CMK (cell line): ENCODE data around the gene PRR12.
"Not testable (repeated sequence)": the region's sequence is repeated elsewhere in the genome, so short reads cannot be mapped to it uniquely, and the experiment has no call there.

Experiments used
- DNase-seq: peaks from one replicate; pipeline ENCODE4 v3.0.0-alpha.2; 2010; ENCODE audit warnings: low read depth

The PRR12 gene

GRCh38 chr19:49616945-49617344 is 26.0 kb downstream of the PRR12 start:
- DNase-seq, result no peak

DNA sequence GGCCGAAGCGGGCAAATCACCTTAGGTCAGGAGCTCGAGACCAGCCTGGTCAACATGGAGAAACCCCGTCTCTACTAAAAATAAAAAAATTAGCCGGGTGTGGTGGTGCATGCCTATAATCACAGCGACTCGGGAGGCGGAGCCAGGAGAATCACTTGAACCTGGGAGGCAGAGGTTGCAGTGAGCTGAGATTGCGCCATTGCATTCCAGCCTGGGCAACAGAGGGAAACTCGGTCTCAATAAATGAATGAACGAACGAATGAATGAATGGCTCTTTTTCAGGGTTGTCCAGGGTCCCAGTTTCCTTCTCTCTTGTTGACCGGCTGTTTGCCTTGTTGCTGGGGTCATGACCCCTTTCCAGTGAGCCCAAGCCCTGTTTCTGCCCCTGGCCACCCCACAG is 26.9 kb downstream of the PRR12 start:
- DNase-seq, result not testable (repeated sequence)

DNA sequence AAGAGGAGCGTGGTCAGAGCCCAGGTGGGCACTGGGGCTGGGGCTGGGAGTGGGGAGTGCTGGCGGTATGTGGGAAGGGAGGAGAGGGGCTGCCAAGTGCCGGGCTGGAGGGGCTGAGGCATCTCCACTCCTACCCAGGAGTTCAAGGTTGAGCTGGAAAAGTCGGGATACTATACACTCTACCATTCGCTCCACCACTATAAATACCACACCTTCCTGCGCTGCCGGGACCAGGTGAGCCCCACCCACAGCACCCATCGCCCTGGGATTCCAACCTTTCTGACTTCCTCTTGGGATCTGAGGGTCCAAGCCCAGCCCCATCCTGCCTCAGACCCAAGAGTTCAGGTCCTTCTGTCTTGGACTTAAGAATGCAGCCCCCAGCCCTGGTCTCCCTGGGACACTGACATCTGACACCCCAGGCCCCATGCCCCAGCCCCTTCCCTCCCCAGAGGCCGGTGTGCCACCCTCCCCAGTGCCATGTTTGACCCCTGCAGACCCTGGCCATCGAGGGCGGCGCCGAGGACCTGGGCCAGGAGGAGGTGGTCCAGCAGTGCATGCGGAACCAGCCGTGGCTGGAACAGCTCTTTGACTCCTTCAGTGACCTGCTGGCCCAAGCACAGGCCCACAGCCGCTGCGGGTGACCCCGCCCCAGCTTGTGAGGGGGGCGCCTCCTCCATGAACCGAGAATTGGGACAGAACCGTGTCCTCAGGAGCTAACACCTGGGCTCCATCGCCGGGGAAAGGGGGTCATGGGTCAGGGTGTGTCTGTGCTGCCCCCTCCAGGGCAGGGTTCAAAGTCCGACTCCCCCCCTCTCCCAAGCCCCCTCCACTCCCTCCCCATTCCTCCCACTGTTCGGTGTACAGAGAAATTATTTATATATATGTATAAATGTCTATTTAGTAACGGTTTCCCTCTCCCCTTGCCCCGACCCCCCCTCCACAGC is 34.3 kb downstream of the PRR12 start:
- no peak for DNase-seq

DNA sequence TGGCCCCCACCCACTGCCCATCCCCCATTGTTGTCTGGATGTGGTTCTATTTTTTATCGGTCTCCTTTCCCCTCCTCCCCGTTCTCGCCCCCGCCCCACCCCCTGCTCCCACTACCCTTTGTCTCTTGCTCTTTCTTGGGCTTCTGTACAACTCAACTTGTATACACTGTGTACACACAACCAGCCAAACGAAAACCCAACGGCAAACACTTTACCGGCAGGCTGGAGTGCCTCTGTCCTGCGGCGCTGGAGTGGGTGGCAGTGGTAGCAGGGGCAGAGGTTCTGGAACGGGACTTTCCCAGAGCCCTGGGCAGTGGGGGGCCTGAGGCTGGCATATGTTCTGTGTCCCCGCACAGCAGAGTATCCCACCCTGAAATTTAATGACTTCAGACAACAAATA is 35.2 kb downstream of the PRR12 start:
- DNase-seq, result no peak

DNA sequence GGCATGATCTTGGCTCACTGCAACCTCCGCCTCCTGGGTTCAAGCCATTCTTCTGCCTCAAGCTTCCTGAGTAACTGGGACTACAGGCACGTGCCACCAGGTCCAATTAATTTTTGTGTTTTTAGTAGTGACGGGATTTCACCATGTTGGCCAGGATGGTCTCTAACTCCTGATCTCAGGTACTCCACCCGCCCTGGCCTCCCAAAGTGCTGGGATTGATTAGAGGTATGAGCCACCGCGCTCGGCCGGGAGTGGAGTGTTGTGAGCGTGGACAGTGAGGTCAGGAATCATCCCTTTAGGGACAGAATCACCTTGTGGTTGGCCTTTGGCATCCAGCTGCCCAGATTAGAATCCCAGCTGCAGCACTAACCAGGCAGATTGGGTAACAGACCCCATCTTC is 38.7 kb downstream of the PRR12 start:
- no peak for DNase-seq

DNA sequence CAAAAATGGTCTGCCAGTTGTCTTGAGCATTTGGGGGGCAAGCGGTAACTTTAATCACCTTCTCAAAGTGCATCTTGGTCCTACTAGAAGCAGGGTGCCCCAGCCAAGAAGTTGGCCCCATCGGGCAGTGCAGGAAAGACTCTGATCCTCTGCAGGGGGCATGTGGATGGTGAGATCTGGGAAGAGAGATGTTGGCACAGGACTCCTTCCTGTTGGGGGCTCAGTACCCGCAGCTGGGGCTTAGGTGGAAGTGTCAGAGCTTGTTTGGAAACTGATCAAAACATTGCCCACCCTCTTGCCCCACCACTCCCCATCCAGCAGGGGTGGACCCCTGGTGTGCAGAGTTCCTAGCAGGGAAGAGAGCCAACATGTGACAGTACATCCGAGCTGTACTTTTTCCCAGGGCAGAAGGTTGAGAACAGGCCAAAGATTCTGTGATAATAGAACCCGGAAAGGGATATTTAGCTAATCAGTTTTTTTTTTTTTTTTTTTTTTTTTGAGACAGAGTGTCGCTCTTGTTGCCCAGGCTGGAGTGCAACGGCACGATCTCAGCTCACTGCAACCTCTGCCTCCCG is 40.1 kb downstream of the PRR12 start:
- no peak for DNase-seq

- DNase-seq, result no peak
Measured at GRCh38 chr19:49631610-49632192, 40.7 kb downstream of the PRR12 start.

DNA sequence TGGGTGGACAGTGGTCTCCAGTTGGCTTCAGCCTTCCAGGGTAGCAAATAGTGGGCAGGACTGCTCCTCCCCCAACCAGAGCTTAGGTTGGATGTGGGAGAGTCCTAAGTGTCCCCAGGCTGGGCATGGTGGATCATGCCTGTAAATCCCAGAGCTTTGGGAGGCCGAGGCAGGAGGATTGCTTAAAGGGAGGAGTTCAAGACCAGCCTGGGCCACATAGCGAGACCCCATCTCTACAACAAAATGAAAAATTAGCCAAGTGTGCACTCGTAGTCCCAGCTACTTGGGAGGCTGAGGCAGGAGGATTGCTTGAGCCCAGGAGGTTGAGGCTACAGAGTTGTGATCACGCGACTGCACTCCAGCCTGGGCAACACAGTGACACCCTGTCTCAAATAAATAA is 41.6 kb downstream of the PRR12 start:
- no peak for DNase-seq

- DNase-seq, result not testable (repeated sequence)
Measured at GRCh38 chr19:49633273-49633672, 42.3 kb downstream of the PRR12 start.

DNA sequence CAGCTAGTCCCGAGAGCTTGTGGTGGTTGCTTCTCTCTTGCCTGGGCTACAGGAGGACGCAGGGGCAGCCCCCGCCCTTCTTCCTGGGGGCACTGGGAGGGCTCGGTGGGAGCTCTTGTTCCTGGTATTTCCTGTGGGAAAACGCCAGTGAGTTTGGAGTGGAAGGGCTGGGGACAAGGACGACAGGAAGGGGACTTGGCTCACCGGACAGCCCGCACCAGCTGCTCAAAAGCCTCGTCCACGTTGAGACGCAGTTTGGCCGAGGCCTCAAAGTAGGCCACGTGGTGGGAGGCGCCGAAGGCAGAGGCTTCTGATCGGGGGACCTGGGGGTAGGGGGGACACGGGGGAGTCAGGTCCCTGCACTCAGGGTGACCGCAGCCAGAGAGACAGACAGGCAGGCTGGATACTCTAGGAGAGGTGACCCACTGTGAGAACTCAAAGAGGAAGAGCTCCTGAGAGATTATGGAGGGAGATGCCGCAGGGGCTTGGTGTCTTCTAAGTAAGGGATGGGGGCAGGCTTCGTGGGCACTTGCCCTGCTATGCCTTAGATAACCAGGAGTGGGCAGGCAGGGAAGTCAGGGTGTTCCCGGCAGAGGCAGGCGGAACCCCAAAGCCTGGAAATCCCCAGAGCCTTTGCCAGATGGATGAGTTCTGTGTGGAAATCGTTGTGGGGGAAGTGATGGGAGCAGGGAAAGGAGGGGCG is 44.7 kb downstream of the PRR12 start:
- DNase-seq, result no peak

- no peak for DNase-seq
Measured at GRCh38 chr19:49636233-49636932, 45.4 kb downstream of the PRR12 start.

GRCh38 chr19:49637821-49638738 is 47.1 kb downstream of the PRR12 start:
- peak; percentile 75 for DNase-seq

DNA sequence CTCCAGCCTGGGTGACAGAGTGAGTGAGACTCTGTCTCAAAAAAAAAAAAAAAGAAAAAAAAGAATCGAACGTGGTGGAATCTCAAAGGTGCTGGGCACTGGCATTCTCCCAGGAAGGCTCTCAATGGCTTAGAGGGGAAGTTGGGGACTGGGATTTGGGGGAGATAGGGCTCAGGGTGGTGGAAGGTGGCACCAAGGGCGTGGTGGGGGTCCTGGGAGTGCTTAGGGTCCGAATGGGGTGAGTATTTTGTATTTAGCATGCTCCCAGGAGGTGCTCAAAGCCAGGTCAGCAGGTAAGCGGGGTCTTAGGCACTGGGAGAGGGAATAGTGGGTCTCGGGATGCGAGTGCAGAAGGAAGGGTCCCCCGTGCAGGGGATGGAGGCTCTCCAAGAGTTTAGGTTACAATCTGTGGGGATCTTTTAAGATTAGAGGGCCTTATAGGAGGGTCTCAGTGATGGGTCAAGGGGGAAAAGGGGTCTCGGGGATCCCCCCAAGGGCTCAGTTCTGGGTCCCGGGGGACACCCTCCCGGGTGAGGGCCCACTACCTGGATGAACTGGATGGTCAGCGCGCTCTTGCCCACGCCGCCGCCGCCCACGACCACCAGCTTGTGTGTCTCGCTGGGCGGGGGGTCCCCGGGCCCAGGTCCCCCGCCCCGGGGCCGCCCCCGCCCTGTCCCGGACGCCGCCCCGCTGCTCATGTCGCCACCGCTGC is 48.6 kb downstream of the PRR12 start:
- DNase-seq, result no peak

- DNase-seq, result peak; percentile 100
Measured at GRCh38 chr19:49640113-49640898, 49.3 kb downstream of the PRR12 start, which contains the start of gene RRAS. TSS of gene RRAS (minus strand) at chr19:49640143. CDS start at chr19:49640098, 45 bp downstream.

- peak; percentile 99 for DNase-seq
Measured at GRCh38 chr19:49641688-49642491, 50.9 kb downstream of the PRR12 start, which contains the start of gene SCAF1. TSS of gene SCAF1 (plus strand) at chr19:49642209. CDS start at chr19:49645027, 2,818 bp downstream.

GRCh38 chr19:49642492-49643035 is 51.6 kb downstream of the PRR12 start:
- DNase-seq, result no peak

- no peak for DNase-seq
Measured at GRCh38 chr19:49643466-49643865, 52.5 kb downstream of the PRR12 start.

DNA sequence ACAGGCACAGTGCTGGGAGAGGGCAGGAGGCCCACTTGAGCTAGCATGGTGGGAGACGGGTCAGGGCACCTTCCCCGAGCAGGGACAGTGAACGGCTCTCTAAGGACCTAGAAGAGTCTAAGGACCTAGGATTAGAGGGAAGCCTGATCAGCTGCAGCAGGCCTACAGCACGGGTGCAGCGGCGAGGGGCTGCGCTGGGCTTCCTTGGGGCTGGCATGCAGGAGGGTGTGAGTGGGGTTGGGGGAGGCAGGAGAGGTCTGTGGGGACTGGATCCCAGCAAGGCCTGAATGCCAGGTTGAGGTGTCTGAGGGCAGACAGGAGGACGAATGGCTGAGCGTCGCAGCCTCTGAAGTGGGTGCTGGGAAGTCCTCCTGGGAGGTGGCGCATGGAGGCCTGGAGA is 54.6 kb downstream of the PRR12 start:
- no peak for DNase-seq
